Neural progenitor cell (in vitro differentiated cells): ENCODE results near the gene ZNF592.

Source experiments
- CTCF ChIP-seq: fragments of 200-600 bp; sonication (generic); IDR thresholded peaks from 2 replicates; pipeline ENCODE4 v1.5.1; 2017; ENCODE audit warnings: antibody characterized with exemption, mild to moderate bottlenecking
- EZH2 ChIP-seq: fragments of 200-600 bp; sonication (generic); IDR thresholded peaks from 2 replicates; pipeline ENCODE4 v1.6.1; 2017; ENCODE audit warnings: antibody characterized with exemption, mild to moderate bottlenecking, moderate library complexity

DNA sequence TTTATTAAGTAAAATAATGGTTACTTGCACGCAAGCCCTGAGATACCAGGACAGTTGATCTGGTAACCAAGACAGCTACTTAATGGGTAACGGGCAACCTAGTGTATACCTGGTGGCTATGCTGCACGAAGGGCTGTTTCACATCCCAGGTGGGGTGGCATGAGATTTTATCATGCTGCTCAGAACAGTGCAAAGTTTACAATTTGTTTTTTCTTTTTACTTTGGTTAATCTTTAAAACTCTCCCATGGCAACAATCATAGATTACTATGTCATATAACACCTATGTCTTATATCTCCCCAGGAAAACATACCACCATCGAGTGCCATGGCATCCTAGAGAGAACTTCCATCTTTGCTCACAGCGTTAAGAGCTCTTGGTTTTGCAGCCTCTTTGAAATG, 103.8 kb downstream of the ZNF592 start:
- TF ChIP-seq CTCF = no peak
- no peak for TF ChIP-seq EZH2
